Uterus (tissue), 4 donors: ENCODE measurements around the gene MBD5. TPM values are rescaled to one million over a fixed set of nuclear protein-coding genes. Genes with fewer than 3 reads are reported as not detected.

ENCODE experiments used
- DNase-seq, 2 donors: peaks; one replicate each; pipeline ENCODE4 v3.0.0-alpha.2; 2019 to 2020
- H3K27ac ChIP-seq, 2 donors: fragments of 200-600 bp; sonication (generic); 1 replicate in 1 of 2; 2 replicates in 1 of 2; pipeline ENCODE4 v1.5.1; 2016 to 2018
- H3K27me3 ChIP-seq, 2 donors: fragments of 200-600 bp; sonication (generic); one replicate each; pipeline ENCODE4 v1.5.1; 2018 to 2019; ENCODE audit warnings: control low read depth in 1 of 2
- H3K36me3 ChIP-seq, 2 donors: fragments of 200-600 bp; sonication (generic); one replicate each; pipeline ENCODE4 v1.5.1; 2019; ENCODE audit warnings: control low read depth in 1 of 2
- H3K4me1 ChIP-seq, 2 donors: fragments of 200-600 bp; sonication (generic); one replicate each; pipeline ENCODE4 v1.5.1; 2018 to 2019; ENCODE audit warnings: control low read depth in 1 of 2
- H3K4me3 ChIP-seq, 2 donors: fragments of 200-600 bp; sonication (generic); 1 replicate in 1 of 2; 2 replicates in 1 of 2; pipeline ENCODE4 v1.5.1; 2018 to 2019; ENCODE audit warnings: mild to moderate bottlenecking in 1 of 2
- H3K9me3 ChIP-seq, 2 donors: fragments of 200-600 bp; sonication (generic); one replicate each; pipeline ENCODE4 v1.5.1; 2019; ENCODE audit warnings: control low read depth in 1 of 2
- POLR2A ChIP-seq, 2 donors: fragments of 450-650 bp; IDR thresholded peaks; one replicate each; pipeline ENCODE4 v1.6.1; 2016; ENCODE audit warnings: antibody characterized with exemption in 2 of 2, mild to moderate bottlenecking in 1 of 2, moderate library complexity in 1 of 2
- intact Hi-C: fragments of 100-400 bp; cut with DNase I; formaldehyde crosslinking; loops from one replicate; pipeline ENCODE4 v1.15.1; 2023; ENCODE audit warnings: low total_unique reads
- total RNA-seq, 4 donors: library from RNA; depleted of rRNA in 3 of 4; stranded (reverse); fragments of >200 nt in 3 of 4; gene quantifications; one replicate each; pipeline versions ENCODE4 v1.1.0 to v1.2.4, GENCODE V29; 2014 to 2023
- TF ChIP-seq, protein P1 (sequence below), 4 experiments: fragments of 200-600 bp in 2 of 4; fragments of 450-650 bp in 2 of 4; sonication (generic) in 2 of 4; IDR thresholded peaks; one replicate each; pipeline ENCODE4 v1.5.1; 2016 to 2019; ENCODE audit warnings: antibody characterized with exemption in 4 of 4, mild to moderate bottlenecking in 2 of 4, moderate library complexity in 1 of 4
- donor health status: DM: yes; HTN: yes; CAD: no.

Gene MBD5
- total RNA-seq, 4 donors from 2014 or later = 17.4 to 77.9 (median 51.5) TPM

DNA sequence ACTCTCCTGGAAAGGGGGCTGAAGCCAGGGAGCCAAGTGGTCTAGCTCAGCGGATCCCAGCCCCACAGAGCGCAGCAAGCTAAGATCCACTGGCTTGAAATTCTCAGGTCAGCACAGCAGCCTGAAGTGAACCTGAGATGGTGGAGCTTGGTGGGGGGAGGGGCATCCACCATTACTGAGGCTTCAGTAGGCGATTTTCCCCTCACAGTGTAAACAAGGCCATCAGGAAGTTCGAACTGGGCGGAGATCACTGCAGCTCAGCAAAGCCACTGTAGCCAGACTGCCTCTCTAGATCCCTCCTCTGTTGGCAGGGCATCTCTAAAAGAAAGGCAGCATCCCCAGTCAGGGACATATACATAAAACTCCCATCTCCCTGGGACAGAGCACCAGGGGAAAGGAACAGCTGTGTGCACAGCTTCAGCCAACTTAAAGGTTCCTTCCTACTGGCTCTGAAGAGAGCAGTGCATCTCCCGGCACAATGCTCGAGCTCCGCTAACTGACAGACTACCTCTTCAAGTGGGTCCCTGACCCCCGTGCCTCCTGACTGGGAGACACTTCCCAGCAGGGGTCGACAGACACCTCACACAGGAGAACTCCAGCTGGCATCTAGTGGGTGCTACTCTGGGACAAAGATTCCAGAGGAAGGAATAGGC lies 341.4 kb downstream of the MBD5 start:
- no peak for TF ChIP-seq POLR2A (IDR thresholded peaks at IDR 0.05)
- TF ChIP-seq, protein P1, sequence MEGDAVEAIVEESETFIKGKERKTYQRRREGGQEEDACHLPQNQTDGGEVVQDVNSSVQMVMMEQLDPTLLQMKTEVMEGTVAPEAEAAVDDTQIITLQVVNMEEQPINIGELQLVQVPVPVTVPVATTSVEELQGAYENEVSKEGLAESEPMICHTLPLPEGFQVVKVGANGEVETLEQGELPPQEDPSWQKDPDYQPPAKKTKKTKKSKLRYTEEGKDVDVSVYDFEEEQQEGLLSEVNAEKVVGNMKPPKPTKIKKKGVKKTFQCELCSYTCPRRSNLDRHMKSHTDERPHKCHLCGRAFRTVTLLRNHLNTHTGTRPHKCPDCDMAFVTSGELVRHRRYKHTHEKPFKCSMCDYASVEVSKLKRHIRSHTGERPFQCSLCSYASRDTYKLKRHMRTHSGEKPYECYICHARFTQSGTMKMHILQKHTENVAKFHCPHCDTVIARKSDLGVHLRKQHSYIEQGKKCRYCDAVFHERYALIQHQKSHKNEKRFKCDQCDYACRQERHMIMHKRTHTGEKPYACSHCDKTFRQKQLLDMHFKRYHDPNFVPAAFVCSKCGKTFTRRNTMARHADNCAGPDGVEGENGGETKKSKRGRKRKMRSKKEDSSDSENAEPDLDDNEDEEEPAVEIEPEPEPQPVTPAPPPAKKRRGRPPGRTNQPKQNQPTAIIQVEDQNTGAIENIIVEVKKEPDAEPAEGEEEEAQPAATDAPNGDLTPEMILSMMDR (IDR thresholded peaks at IDR 0.05) = no peak
- H3K4me3 ChIP-seq = no peak overlapping the region
- no peaks in the 10 kb centered on the region for H3K4me1 ChIP-seq
- no peaks in the 10 kb centered on the region for H3K27me3 ChIP-seq
- H3K36me3 ChIP-seq = no peaks in the 10 kb centered on the region
- no peak overlapping the region for H3K27ac ChIP-seq
- no peak for DNase-seq
- intact Hi-C loops = no loop called here
- no peaks in the 10 kb centered on the region for H3K9me3 ChIP-seq

DNA sequence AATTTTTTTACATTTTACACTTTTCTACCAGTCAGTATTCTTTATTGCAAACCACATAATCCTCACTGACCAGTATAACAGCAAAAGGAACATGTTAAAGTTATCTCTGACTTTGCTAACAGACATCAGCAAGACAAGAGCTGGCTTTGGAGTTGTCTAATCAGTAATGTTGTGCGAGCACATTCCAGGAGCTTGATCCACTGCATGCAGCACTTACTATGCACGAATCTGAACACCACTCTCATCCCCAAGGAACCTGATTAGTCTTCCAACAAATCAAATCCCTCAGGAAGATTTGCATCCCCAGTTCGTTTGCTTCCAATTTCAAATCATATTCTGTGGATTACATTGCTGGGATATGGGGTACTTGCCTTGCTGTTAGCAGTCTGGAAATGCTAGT lies 354.3 kb downstream of the MBD5 start:
- DNase-seq = no peak
- Histone ChIP-seq H3K4me3 (no peak overlapping the region), H3K36me3 (no peaks in the 10 kb centered on the region), H3K9me3 (no peaks in the 10 kb centered on the region), H3K4me1 (no peaks in the 10 kb centered on the region), H3K27me3 (no peaks in the 10 kb centered on the region), H3K27ac (no peak overlapping the region)
- TF ChIP-seq, protein P1 (IDR thresholded peaks at IDR 0.05) = no peak
- TF ChIP-seq POLR2A (IDR thresholded peaks at IDR 0.05) = no peak
- intact Hi-C loops = no loop called here

- H3K36me3 ChIP-seq = no peaks in the 10 kb centered on the region
- intact Hi-C loops = no loop called here
- H3K27ac ChIP-seq = peak overlapping the region in 1 of 2 donors; percentile 48
- H3K27me3 ChIP-seq = no peaks in the 10 kb centered on the region
- no peak overlapping the region for H3K4me3 ChIP-seq
- H3K4me1 ChIP-seq = peaks cover 3% of the 10 kb centered on the region in 2 donors
- no peak for DNase-seq
- TF ChIP-seq POLR2A (IDR thresholded peaks at IDR 0.05) = no peak
- TF ChIP-seq, protein P1 (IDR thresholded peaks at IDR 0.05) = no peak
- no peaks in the 10 kb centered on the region for H3K9me3 ChIP-seq
These were observed 370.4 kb downstream of the MBD5 start for GRCh38 chr2:148391324-148391723.

DNA sequence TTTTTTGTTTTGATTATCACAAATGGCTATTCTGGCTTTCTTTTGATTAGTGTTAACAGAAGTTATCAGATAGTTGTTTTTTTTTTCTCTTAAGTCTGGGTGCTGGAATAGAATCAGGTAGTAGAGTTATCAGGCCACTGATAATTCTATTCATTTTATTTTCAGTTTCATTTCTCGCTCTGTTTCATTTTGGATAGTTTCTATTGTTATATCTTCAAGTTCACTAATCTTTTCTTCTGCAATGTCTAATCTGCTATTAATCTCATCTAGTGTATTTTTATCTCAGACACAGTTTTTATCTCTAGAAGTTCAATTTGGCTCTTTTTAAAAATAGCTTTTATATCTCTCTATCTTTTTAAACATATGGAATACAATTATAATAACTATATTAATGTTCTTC lies 381.9 kb downstream of the MBD5 start:
- H3K4me3 ChIP-seq = no peak overlapping the region
- peaks cover 0 to 2% of the 10 kb centered on the region in 2 donors for H3K36me3 ChIP-seq
- no peaks in the 10 kb centered on the region for H3K9me3 ChIP-seq
- H3K27me3 ChIP-seq = no peaks in the 10 kb centered on the region
- no peak for DNase-seq
- no peak overlapping the region for H3K27ac ChIP-seq
- no peaks in the 10 kb centered on the region for H3K4me1 ChIP-seq
- intact Hi-C loops = no loop called here
- TF ChIP-seq POLR2A (IDR thresholded peaks at IDR 0.05) = no peak
- TF ChIP-seq, protein P1 (IDR thresholded peaks at IDR 0.05) = no peak

- H3K27ac ChIP-seq = no peak overlapping the region
- no peak overlapping the region for H3K4me3 ChIP-seq
- H3K36me3 ChIP-seq = no peaks in the 10 kb centered on the region
- intact Hi-C loops = no loop called here
- no peak for DNase-seq
- no peaks in the 10 kb centered on the region for H3K27me3 ChIP-seq
- peaks cover 0 to 18% of the 10 kb centered on the region in 2 donors for H3K9me3 ChIP-seq
- TF ChIP-seq, protein P1 (IDR thresholded peaks at IDR 0.05) = no peak
- no peak for TF ChIP-seq POLR2A (IDR thresholded peaks at IDR 0.05)
- H3K4me1 ChIP-seq = no peaks in the 10 kb centered on the region
These were observed 390.0 kb downstream of the MBD5 start for GRCh38 chr2:148410899-148411298.
